Hepatocyte (in vitro differentiated cells): ENCODE measurements around the gene OSGIN1.

Source experiments
- CTCF ChIP-seq: fragments of 200-600 bp; sonication (generic); IDR thresholded peaks from 2 replicates; pipeline ENCODE4 v1.5.1; 2016; ENCODE audit warnings: antibody characterized with exemption, mild to moderate bottlenecking; ENCODE audit not compliant: poor library complexity
- EZH2 ChIP-seq: fragments of 200-600 bp; sonication (generic); IDR thresholded peaks from 2 replicates; pipeline ENCODE4 v1.6.1; 2016; ENCODE audit warnings: antibody characterized with exemption, mild to moderate bottlenecking, borderline replicate concordance
- EZH2phosphoT487 ChIP-seq: fragments of 200-600 bp; sonication (generic); IDR thresholded peaks from one replicate; pipeline ENCODE4 v1.6.1; 2018; ENCODE audit warnings: antibody characterized with exemption, mild to moderate bottlenecking, low read depth, moderate library complexity; ENCODE audit not compliant: unreplicated experiment, severe bottlenecking

DNA sequence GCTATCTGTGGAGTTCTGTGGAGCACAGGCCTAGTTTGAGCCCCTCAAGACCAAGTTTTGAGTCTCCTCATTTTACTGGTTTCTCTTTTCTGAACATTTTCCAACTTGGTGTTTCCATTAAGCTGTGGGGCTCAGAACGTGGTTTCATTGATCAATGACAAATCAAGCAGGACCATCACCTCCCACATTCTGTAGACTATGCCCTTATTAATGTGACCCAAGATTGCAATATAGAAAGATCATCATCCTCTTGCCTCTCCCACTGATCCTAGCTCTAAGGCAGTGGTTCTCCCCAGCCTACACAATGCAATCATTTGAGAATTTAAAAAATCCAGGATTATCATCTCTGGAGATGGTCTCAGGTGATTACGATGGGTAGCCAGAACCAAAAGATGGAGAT lies 15.8 kb upstream of the OSGIN1 start:
- TF ChIP-seq CTCF (no peak), EZH2 (no peak), EZH2phosphoT487 (no peak)
